HFF-Myc (cell line): ENCODE measurements around the gene PRKCSH.
A peak's percentile ranks its signal among the peaks of the same experiment; 100 is the strongest.

ENCODE experiments used
- DNase-seq: peaks from one replicate; pipeline ENCODE4 v3.0.0-alpha.2; 2011; ENCODE audit warnings: low read depth; ENCODE audit errors: extremely low read depth
- H3K4me3 ChIP-seq: replicated peaks from 2 replicates; pipeline ENCODE4 v1.5.1; 2011; ENCODE audit warnings: low read depth, mild to moderate bottlenecking, control low read depth, low read length
- TF ChIP-seq, protein P1 (sequence below): IDR thresholded peaks from 2 replicates; pipeline ENCODE4 v1.5.1; 2012; ENCODE audit warnings: mild to moderate bottlenecking, low read depth, low read length, control low read depth; ENCODE audit errors: missing control alignments

PRKCSH gene

DNA sequence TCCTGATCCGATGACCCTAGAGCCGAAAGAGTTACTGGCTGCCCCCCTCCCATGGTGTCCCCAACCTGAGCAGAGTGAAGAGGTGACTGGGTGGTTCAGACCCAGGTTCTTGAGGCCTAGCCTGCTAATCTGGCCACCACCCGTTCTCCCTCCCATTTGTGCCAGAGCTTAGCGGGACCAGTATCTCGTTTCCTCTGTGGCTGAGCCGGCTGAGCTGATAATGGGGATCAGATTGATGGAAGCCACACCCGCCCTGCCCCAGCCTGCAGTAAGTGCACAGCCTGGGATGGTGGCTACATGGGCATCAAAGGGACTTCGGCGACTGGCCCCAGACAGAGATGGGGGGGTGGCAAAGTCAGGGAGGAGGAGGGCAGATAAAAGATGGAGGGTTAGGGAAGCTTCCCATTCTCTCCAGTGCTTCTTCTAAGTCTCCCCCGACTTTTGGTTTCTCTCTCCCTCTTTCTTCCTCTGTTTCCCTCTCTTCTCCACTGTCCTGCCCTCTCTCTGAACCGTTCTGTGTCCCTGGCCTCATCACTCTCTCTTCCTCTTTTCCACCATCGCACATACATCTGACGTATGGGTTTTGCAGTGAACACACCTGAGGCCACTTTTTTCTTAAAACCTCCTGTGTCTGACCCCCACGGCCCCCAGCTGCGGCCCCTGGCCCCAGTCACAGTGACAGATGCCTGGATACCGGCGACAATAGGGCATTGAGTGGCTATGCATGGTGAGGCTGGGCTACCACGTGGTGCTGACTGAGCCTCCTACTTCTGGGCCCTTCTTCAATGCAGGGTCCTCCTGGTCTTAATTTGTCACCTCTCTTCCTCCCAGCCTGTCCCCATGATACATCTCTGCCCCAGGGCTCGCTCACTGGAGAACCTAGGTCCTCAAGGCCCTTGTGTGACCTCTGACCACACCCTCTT lies 43.0 kb downstream of the PRKCSH start:
- TF ChIP-seq, protein P1, sequence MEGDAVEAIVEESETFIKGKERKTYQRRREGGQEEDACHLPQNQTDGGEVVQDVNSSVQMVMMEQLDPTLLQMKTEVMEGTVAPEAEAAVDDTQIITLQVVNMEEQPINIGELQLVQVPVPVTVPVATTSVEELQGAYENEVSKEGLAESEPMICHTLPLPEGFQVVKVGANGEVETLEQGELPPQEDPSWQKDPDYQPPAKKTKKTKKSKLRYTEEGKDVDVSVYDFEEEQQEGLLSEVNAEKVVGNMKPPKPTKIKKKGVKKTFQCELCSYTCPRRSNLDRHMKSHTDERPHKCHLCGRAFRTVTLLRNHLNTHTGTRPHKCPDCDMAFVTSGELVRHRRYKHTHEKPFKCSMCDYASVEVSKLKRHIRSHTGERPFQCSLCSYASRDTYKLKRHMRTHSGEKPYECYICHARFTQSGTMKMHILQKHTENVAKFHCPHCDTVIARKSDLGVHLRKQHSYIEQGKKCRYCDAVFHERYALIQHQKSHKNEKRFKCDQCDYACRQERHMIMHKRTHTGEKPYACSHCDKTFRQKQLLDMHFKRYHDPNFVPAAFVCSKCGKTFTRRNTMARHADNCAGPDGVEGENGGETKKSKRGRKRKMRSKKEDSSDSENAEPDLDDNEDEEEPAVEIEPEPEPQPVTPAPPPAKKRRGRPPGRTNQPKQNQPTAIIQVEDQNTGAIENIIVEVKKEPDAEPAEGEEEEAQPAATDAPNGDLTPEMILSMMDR: no peak
- no peak for DNase-seq
- H3K4me3 ChIP-seq: no peak overlapping the region

DNA sequence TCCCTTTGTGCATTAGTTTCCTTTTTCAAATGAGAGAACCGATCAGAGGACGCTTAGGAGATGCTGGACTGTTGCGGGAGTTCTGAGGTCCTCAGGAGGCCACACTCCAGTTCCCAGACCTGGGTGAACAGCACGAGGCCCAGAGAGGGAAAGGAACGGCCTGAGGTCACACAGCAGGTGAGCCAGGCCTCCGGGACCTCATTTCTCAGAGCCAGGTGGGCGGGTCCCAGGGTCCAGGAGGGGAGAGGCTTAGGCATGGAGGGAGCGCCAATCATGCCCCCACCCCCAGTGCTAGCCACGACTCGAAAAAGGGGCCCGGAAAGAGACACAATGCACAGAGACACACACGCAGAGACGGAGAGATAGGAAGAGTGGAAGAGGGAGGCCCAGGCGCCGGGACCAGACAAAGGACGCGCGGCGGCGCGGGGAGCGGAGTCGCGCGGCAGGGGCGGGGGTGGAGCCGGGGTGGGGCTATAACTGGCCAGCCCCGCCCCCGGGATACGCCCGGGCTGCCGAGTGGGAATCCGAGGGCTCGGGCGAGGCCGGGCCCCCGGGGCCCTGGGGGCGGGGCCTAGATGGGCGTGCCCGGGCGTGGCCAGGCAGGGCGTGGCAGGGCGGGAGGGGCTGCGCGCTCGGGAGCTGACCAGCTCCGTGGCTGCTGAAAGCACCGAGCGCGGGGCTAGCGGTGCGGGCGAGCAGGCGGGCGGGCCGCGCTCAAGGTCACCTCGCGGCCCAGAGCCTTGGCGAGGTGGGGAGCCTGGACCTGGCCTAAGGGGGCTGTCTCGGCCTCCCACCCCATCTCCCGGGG lies 43.9 kb downstream of the PRKCSH start:
- no peak for DNase-seq
- H3K4me3 ChIP-seq: no peak overlapping the region
- TF ChIP-seq, protein P1: no peak

DNA sequence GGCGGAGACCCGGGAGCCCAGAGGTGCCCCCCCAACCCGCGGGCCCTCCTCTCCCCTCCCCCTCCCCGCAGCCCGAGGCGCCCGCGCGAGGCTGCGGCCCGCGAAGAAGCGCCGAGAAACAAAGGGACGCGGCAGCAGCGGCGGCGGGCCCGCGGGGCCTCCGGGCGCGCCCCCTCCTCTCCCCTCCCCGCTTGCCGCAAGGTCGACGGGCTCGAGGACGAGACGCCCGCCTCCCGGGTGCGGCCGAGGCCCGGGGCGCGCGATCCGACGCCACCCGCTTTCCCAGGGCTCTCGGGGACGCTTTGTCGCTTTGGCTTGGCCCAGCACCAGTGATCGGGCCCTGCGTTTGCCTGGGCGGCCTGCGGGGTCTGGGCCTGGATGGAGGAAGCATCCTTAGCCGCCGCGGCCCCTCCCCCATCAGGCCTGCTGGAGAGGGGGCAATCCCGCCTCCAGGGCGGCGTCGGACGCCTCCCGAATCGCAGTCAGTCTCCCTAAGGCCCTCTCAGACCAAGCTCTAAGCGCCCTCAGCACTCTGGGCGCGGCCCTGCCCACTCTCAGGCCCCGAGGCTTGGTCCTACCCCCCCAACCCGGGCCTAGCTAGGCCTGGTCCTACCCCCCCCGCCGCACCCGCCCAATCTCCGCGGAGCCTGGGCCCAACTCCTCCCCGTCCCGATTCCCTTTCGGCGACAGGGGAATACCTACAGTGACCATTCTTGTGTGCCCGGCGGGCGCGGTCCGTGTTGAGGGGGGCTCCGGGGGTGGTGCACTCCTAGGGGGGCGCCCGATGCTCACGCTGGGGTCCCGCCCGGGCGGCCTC lies 44.7 kb downstream of the PRKCSH start:
- DNase-seq: no peak
- TF ChIP-seq, protein P1: no peak
- no peak overlapping the region for H3K4me3 ChIP-seq

DNA sequence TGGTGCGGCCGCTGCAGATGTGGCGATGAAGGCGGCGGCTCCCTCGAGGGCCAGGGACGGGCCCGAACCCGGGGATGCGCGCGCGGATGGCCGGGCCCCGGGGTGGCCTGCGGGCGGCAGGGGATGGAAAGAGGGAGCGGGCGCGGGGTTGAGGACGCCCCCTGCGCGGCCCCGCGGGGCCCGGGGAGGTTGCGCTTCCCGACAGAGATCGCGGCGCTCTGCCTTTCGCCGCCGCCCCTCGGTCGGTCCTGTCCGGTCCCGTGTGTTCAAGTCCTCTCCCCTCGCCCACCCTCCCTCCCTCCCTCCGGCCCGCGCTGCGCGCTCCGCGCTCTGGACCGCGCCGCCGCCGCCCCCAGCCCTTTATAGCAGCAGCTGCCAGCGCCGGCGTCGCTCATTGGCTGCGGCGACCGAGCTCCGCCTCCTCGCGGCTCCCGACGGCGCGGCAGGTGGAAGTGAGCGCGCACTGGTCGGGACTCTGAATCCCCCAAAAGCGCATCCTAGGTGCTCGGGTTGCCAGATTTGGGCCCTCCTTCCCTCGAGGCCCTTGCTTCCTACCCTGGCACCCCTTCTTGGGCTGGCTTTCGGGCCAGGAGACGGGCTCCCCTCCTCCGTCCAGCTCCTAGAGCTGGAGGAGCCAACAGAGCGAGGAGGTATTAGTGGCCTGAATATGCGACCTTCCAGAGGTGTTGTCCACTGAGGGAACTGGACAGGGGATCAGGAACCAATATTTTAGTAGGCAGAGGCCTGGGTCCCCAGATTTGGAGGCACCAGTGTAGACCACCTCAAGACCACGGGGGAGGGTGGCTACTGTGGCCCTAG lies 45.5 kb downstream of the PRKCSH start, which contains the start of gene ELAVL3:
Gene ELAVL3, minus strand, starts transcription at position 332 of the 819 bp plus-strand sequence. CDS start 438 bp downstream, outside the sequence.
- TF ChIP-seq, protein P1: no peak
- no peak for DNase-seq
- no peak within 1 kb of the TSS for H3K4me3 ChIP-seq

DNA sequence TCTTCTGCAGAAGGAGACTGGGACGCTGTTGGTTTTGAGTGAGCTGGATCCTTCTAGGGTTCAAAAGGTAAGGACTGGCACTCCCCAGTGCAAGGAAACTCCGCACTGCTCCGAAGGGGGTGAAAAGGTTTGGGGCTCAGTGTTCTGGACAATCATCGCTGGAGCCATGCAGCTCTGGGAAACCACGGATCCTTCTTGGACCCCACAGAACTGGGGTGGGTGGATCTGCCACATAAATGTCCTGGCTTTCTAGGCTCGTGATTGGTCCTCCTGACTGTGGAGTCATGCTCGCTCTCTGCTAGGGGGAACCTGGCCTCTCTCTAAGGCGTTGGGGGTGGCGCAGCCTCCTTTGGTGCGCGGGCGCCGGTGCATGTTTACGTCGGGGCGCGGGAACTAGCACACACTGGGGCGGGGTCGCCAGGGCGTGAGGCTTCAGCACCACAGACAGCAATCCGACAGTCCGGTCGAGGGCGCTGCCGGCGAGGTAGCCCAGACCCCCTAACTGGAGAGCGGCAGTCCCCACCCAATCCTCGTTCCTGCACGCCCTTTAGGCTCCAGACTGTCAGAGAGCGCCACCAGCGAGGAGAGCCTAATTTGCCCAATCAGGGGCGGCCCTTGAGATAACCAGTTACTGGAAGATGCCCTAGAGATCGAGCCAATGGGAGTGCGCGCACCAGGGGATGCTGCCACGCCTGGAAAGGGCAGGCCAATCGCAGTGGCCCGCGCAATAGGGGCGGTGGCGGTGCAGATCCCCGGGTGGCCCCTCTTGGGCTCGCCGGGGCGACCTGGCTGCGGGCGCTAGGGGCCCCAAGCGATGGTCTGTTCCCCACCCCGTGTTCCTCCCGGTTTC lies 46.3 kb downstream of the PRKCSH start:
- TF ChIP-seq, protein P1: no peak
- H3K4me3 ChIP-seq: peak overlapping the region; percentile 35

More for the DNA sequence above, 46.3 kb downstream of the PRKCSH start:
- DNase-seq: no peak
